GM18909 (cell line): ENCODE measurements around the gene MAP1LC3B.

Experiments
- ATAC-seq: cut with Tn5 transposase; IDR thresholded peaks from one replicate; pipeline ENCODE4 v1.9.1; 2021; ENCODE audit warnings: mild to moderate bottlenecking; ENCODE audit not compliant: unreplicated experiment, poor library complexity

The MAP1LC3B gene

GRCh38 chr16:87391950-87392820 is at the start of gene MAP1LC3B:
MAP1LC3B (plus strand) TSS chr16:87392336; CDS start chr16:87392428, 92 bp downstream.
- ATAC-seq = peak; percentile 63

DNA sequence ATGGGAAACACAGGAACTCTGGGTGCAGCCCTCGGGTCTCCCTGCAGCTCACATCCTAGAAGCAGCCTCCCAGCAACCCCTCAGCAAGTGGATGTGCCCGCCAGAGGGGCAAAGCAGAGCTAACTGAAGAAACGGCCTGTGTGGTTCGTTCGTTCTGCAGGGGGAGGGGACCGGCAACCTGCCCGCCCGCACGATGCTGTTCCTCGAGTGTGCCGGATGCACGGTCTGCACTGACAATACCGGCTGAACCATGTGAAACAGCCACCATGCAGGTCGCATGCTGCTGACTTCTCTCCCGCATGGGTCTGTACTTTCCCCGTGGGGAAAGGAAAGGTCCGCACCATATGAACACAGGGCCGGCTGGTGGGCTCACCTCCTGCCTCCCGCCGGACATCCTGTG is 49.6 kb upstream of the MAP1LC3B start:
- no peak for ATAC-seq

GRCh38 chr16:87342978-87343752 is 49.0 kb upstream of the MAP1LC3B start:
- ATAC-seq = no peak

DNA sequence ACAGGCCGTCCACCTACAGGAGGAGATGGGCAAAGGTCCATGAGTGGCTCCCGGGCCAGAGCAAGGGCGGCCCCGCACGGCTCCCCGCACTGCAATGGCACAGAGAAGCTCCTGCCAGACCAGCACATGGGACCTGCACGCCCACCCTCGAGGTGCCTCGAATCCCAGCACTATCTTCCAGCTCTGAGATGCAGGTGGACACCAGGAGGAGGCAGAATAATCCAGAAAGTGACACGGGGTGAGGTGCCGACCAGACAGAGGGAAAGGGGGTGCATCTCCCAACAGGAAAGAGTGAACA is 48.4 kb upstream of the MAP1LC3B start:
- no peak for ATAC-seq

DNA sequence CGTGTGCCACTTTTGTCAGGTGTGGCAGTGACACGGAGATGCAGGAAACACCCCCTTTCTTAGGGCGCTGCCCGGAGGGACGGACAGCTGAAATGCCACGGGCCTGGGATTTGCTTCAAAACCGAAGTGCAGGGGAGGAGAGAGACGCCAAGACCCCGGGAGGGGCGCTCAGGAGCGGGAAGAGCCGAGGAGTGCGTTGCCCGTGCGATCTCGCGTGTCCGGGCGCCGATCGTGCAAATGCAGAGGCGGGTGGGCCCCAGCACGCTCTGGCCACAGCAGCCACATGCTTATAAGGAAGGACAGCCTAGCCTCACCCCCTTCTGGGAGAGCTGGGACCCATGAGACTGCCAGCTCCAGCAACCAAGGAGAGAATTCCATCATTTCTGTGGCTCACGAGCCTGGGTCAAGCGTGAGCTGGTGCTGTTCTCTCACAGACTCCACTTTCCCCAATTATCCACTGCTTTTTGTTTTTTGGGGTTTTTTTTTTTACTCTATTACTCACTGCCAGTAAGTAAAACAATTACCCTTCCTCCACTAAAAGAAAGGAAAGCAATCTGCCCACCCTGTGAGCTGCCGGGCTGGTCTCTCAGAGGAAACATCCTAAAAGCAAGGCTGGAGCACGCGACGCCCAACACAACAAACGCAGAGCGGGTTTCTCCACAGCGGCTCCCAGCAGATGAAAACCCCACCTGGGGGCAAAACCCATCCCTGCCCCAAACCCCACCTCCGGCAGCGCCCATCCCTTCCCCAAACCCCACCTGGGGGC is 47.8 kb upstream of the MAP1LC3B start:
- ATAC-seq = no peak

DNA sequence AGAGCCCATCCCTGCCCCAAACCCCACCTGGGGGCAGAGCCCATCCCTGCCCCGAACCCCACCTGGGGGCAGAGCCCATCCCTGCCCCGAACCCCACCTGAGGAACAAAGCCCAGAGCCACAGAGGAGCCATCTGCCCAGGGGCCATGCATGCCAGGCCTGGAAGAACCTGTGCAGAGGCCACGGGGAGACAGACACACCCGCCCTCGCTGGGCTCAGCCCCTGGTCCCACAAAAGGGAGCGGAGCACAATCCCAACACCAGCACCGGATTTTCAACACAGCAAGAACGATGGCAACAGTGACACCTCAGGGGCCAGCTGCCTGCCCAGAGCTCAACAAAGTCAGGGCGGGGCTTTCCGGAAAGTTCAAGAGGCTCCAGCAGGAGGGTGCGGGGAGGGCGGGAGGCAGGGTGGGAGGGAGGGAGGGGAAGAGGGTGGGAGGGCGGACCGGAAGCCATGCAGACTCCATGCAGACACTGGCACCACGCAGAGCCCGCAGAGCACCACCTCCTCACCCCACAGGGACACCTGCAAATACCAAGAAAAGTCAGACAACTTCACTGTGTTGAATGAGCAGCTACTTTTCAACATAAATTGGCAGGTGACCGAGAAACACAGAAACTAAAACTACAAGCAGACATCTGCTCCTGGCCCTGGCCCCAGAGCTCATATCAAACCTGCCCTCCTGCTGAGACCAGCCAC is 47.1 kb upstream of the MAP1LC3B start:
- no peak for ATAC-seq

GRCh38 chr16:87345726-87346424 is 46.3 kb upstream of the MAP1LC3B start:
- no peak for ATAC-seq

DNA sequence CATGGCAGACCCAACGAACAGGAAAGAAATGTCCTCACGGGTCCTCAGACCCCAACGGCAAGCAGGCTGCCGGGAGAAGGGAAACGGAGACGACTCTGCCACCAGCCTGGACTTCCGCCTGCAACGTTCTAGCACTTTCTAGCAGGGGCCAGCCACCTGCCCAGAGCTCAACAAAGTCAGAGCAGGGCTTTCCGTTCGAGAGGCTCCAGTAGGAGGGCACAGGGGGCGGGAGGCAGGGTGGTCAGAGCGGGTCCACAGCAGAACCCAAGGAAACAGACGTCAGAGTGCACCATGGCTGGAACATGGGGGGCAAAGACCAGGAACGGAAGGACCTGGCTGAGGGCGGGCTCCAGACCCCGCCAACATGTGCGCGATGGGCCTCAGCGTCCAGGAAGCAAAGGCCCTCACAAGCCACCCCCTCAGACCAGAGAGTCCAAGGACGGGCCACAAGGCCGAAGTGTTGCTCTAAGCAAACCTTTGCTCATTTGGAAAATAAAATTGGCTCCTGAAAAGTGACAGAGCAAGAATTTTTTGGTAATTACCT is 45.5 kb upstream of the MAP1LC3B start:
- no peak for ATAC-seq

GRCh38 chr16:87347932-87348615 is 44.1 kb upstream of the MAP1LC3B start:
- no peak for ATAC-seq

- no peak for ATAC-seq
Observed at GRCh38 chr16:87348616-87349157, 43.4 kb upstream of the MAP1LC3B start.

DNA sequence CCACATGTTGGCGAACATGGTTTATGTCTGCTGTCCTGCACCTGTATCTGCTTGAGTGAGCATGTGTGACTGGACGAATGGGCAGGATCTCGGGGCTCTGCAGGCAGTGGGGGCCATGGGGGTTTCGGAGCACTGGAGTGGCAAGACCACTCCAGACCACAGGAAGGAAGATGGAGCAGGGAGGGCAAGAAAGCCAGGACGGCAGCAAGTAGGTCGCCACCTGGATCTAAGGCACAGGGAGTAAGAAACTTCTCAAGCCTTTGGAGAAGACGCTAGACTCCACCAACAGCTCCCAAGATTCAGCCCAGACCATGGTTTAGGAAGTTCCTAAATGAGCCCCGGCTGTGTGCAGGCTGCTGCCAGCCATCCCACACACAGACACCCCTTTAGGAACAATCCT is 42.1 kb upstream of the MAP1LC3B start:
- no peak for ATAC-seq

GRCh38 chr16:87350681-87351319 is 41.3 kb upstream of the MAP1LC3B start:
- ATAC-seq = no peak

GRCh38 chr16:87351320-87351698 is 40.8 kb upstream of the MAP1LC3B start:
- ATAC-seq = no peak

DNA sequence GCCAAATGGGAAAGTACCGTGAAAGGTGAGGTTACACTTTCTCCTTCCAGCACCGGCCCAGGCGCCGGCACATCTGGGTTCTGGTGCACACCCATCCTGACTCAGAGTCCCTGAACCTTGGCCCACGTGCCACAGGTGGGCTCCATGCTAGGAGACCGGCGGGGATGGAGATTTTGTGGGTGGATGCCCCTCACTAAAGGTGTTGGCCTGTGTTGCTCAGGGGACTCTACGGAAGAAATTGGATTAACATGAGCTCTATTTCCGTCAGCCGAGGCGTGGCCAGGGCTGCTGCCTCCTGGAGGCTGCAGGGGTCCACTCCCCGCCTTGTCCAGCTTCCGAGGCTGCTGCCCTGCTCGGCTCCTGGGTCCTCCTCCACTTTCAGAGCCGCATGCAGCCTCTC is 39.3 kb upstream of the MAP1LC3B start:
- ATAC-seq = no peak

DNA sequence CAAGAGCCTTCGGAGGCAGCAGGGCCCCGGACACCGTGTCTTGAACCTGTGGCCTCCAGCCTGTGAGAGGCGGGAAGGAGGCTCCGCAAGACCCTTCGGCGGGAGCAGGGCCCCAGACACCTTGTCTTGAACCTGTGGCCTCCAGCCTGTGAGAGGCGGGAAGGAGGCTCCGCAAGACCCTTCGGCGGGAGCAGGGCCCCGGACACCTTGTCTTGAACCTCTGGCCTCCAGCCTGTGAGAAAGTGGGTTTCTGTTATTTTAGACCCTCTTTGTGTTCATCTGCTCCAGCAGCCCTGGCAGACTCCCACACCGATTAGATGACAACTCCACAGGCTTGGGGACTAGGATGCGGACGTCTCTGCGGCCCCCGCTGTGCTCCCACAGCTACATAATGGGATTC is 38.5 kb upstream of the MAP1LC3B start:
- no peak for ATAC-seq

- ATAC-seq = no peak
Observed at GRCh38 chr16:87356491-87356853, 35.7 kb upstream of the MAP1LC3B start.

DNA sequence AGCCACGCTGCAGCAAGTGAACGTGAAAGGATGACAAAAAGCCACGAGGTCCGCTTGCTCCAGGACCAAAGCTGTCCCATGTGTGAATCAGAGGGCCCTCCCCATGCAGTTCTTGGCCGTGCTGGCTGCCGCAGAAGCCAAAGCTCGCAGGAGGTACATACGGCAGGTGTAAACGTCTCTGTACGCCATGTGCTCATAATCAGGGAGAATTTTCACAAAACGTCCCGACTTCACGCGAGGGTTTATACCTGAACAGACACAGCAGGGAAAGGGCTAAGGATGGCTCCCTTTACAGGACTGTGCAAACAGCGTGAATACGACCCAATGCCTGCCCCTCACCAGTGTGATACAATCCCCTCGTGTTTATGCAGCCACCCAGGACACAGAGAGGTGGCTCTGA is 33.9 kb upstream of the MAP1LC3B start:
- no peak for ATAC-seq

DNA sequence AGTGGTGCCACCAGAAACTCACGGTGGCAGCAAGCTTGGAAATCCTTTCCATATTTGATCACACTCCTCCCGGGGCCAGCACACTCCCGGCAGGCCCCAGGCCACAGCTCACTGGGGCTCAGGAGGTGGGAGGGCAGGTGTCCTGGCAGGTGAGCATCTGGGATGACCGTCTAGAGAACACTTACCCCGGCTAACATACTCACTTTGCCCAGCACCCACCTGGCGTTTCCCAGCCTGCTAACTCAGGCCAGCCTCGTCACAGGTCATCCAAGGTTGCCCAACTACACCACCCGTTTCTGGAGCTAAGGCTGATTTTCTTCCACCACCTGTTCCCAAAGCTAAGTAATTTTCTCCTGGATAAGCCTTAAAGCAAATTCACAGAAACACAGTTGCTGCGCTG is 33.4 kb upstream of the MAP1LC3B start:
- ATAC-seq = no peak
